ENCODE results near the gene SDC1.

The SDC1 gene

DNA sequence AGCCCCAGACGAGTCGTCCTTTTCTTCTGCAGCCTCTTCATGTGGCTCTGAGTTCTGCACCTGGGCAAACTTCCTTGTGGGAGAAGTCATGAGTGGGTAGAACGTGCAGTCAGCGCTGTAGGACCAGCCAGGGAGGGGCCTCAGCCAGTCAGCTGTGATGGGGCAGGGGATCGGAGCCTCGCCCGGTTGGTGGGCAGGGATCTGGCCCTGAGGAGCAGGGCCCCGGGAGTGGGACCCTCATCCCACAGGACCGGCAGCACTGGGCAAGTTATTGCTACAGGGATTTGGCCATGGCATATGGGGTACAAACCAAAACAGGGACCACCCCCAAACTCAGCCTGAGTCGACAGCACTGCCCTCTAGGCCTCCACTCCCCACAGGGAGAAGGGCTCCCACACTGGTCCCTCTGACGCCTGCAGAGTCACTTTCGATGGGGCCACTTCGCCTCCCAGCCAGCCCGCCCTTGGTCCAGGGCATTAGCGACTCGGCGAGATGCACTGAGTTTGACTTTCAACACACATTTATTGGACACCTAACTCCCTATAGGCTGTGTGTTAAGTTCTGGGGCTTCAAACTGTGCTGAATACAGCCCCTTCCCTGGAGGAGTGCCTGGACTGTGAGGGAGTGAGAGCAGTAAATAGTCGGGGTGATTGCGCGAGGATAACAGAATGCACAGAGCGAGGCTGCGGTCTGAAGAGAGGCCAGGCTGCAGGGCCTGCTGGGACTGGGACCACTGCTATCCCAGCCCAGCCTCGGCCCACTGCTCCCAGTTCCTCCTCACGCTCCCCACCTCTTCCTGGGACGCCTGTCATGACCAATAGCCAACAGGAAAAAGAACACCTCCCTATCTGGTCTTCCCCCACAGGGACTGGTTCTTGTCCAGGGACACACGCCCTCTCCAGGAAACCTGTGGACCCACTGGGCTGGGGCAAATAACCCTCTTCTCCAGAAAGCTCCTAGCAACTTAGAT lies 55.9 kb downstream of the SDC1 start:
- no peak for DNase-seq (ENCODE audit: extremely low spot score)
- TF ChIP-seq BHLHE40 (IDR thresholded peaks at IDR 0.05; ENCODE audit: borderline replicate concordance): no peak
- TF ChIP-seq ELF4 (IDR thresholded peaks at IDR 0.05): no peak
- TF ChIP-seq FOXA1 (IDR thresholded peaks at IDR 0.05): no peak
- no peak for TF ChIP-seq LEF1 (IDR thresholded peaks at IDR 0.05; ENCODE audit: borderline replicate concordance)
- no peak for TF ChIP-seq CTBP1 (IDR thresholded peaks at IDR 0.05; ENCODE audit: borderline replicate concordance)
- no peak for TF ChIP-seq ZNF384 (IDR thresholded peaks at IDR 0.05)
- TF ChIP-seq SUZ12 (IDR thresholded peaks at IDR 0.05): no peak
- TF ChIP-seq NFRKB (IDR thresholded peaks at IDR 0.05): no peak
- TF ChIP-seq L3MBTL2 (conservative IDR thresholded peaks at IDR 0.05): no peak
- no peak for TF ChIP-seq SP1 (IDR thresholded peaks at IDR 0.05)
- POLR2A ChIA-PET: no interaction called here
- CTCF ChIA-PET: no interaction called here

DNA sequence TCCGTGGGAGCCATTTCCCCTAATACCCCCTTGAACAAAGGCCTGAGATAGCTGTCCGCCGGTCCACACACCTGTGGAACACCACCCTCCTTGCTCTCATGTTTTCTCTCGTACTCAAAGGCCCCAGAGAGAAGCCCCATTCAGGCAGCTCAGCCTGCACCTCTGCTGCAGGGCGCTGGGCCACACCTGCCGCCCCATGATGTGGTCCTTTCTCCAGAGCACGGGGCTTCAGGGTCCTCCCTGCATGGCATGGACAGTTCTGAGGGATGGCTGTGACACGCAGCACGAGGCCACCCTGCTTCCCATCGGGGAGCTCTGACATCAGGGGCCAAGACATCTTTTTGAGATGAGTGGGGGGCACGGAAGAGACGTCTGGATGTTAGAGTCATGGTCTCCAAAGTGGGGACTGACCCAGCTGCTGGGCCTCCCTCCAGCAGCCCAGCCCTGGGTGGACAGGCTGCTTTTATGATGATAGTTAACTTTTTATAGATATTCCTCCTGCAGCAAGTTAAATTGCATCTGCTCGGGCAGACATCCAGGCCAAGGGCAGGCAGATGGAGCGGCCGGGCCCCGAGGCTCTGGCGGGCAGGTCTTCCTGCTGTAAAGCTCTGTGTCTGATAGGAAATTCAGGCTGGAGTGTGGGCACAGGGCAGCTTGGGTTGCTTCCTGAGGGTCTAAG lies 56.7 kb downstream of the SDC1 start:
- DNase-seq (ENCODE audit: extremely low spot score): no peak
- TF ChIP-seq FOXK2 (IDR thresholded peaks at IDR 0.05) (no peak), HDGF (IDR thresholded peaks at IDR 0.05; ENCODE audit: borderline replicate concordance) (no peak), ARNT (IDR thresholded peaks at IDR 0.05) (no peak), BHLHE40 (IDR thresholded peaks at IDR 0.05; ENCODE audit: borderline replicate concordance) (no peak), ZNF384 (IDR thresholded peaks at IDR 0.05) (no peak), NFRKB (IDR thresholded peaks at IDR 0.05) (no peak), FOXA1 (IDR thresholded peaks at IDR 0.05) (no peak), LEF1 (IDR thresholded peaks at IDR 0.05; ENCODE audit: borderline replicate concordance) (no peak), ELF4 (IDR thresholded peaks at IDR 0.05) (no peak), FOXM1 (IDR thresholded peaks at IDR 0.05; ENCODE audit: borderline replicate concordance) (no peak), SUZ12 (IDR thresholded peaks at IDR 0.05) (no peak)
- ChIA-PET CTCF (no interaction called here), POLR2A (no interaction called here)

DNA sequence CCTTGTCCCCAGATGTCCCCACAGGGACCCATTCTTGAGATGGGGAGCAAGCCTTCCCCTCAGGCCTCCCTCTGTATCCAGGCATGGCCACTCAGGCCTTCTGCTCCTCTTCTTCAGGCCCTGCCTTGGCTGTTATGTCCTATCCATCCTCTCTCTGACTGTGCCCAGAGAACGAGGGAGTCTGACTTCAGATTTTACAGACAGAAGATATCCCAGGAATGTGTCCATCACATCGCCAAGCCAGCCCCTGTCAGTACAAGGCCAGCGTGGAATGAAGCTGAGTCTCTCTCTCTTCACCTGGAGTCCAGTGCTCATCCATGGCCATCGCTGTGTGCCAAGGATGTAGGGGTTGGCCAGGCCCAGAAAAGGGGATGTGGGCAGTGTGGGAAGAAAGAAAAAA lies 57.6 kb downstream of the SDC1 start:
- no peak for DNase-seq (ENCODE audit: extremely low spot score)
- POLR2A ChIA-PET: no interaction called here
- CTCF ChIA-PET: no interaction called here
- no peak for TF ChIP-seq L3MBTL2 (conservative IDR thresholded peaks at IDR 0.05)
- TF ChIP-seq SUZ12 (IDR thresholded peaks at IDR 0.05): no peak
- no peak for TF ChIP-seq ARNT (IDR thresholded peaks at IDR 0.05)
- TF ChIP-seq BHLHE40 (IDR thresholded peaks at IDR 0.05; ENCODE audit: borderline replicate concordance): no peak

DNA sequence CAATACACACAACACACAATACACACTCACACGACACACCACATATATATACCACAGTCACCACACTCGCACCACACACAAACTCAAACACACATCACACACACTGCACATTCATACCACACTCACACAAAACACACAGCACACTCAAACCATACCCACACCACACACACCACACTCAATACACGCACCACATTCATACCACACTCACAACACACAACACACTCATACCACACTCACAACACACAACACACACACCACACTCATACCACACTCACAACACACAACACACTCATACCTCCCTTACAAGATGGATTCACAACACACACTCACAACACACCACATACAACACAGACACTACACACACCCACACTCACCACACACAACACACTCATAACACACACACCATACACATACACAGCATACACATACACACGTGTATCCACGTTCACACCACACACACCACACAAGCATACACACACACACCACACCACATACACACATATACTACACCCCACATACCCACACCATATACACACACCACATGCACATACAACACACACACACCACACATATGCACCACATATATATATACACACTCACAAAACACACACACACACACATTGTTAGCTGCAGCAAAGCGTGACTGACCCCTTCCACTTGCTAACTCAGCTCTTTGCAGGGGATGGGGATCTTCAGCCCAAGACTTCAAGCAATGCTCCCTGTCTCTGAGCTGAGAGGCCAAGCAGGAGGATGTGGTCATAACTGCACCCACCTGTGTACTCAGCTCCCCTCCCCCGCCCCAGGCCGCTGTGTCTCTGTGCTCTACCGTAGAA lies 59.0 kb downstream of the SDC1 start:
- ChIA-PET POLR2A (no interaction called here), CTCF (no interaction called here)
- DNase-seq (ENCODE audit: extremely low spot score): no peak
- no peak for TF ChIP-seq SP1 (IDR thresholded peaks at IDR 0.05)
- no peak for TF ChIP-seq FOXA1 (IDR thresholded peaks at IDR 0.05)
- TF ChIP-seq FOXK2 (IDR thresholded peaks at IDR 0.05): no peak
- no peak for TF ChIP-seq BHLHE40 (IDR thresholded peaks at IDR 0.05; ENCODE audit: borderline replicate concordance)

DNA sequence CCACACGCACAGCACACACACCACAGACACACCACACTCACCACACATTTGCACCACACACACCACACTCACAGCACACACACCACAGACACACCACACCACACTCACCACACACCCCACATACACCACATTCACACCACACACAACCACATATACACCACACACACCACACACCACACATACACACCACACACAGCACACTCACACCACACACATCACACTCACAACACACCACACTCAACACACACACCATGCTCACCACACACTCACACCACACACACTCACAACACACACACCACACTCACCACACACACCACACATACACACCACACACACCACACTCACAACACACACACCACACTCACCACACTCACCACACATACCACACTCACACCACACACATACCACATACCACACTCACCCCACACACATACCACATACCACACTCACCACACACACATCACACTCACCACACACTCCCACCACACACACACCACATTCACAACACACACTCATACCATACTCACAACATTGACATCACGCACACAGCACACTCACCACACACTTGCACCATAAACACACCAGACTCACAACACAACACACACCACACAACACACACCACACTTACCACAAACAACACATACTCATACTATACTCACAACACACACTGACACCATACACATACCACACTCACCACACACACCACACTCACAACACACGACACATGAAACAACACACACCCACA lies 60.0 kb downstream of the SDC1 start:
- ChIA-PET CTCF (no interaction called here), POLR2A (no interaction called here)
- no peak for TF ChIP-seq SUZ12 (IDR thresholded peaks at IDR 0.05)
- 0 out of 2 replicates have a peak, but pooled peaks have one; percentile 4 for TF ChIP-seq TARDBP (IDR thresholded peaks at IDR 0.05)
- TF ChIP-seq HDGF (IDR thresholded peaks at IDR 0.05; ENCODE audit: borderline replicate concordance): no peak
- no peak for DNase-seq (ENCODE audit: extremely low spot score)

DNA sequence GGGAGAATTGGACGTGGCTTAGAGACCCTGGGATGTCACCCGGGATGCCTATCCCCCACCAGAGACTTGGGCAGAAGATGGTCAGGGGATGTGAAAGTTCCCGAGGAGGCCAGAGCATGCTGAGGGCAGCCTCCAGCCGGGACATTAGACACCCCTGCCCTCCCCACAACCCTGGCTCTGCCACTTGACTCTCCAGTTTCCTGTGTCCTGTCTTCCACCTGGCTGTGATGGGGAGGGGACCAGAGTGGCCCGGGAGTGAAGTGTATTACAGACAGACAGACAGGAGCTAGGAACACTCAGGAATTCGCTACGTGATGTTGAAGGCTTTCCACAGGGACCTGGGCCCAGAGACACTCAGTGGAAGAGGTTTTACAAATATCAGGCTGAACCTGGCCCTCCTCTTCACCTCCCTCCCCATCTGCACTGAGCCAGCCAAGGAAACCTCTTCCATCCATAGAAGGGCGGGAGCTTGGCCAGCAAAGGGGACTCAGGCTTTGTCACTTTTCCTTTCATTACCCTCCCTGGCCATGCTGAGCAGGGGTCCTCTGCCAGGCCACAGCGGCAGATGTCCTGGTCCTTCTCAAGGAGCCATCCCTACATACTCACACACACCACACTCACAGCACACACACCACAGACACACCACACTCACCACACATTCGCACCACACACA lies 60.7 kb downstream of the SDC1 start:
- CTCF ChIA-PET: no interaction called here
- no peak for TF ChIP-seq FOXK2 (IDR thresholded peaks at IDR 0.05)
- no peak for TF ChIP-seq TARDBP (IDR thresholded peaks at IDR 0.05)
- TF ChIP-seq FOXM1 (IDR thresholded peaks at IDR 0.05; ENCODE audit: borderline replicate concordance): no peak
- TF ChIP-seq NFRKB (IDR thresholded peaks at IDR 0.05): no peak
- TF ChIP-seq FOXA1 (IDR thresholded peaks at IDR 0.05): no peak
- TF ChIP-seq BHLHE40 (IDR thresholded peaks at IDR 0.05; ENCODE audit: borderline replicate concordance): no peak
- TF ChIP-seq, protein P1, sequence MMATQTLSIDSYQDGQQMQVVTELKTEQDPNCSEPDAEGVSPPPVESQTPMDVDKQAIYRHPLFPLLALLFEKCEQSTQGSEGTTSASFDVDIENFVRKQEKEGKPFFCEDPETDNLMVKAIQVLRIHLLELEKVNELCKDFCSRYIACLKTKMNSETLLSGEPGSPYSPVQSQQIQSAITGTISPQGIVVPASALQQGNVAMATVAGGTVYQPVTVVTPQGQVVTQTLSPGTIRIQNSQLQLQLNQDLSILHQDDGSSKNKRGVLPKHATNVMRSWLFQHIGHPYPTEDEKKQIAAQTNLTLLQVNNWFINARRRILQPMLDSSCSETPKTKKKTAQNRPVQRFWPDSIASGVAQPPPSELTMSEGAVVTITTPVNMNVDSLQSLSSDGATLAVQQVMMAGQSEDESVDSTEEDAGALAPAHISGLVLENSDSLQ (IDR thresholded peaks at IDR 0.05): no peak
- TF ChIP-seq CTBP1 (IDR thresholded peaks at IDR 0.05; ENCODE audit: borderline replicate concordance): no peak
- TF ChIP-seq SP1 (IDR thresholded peaks at IDR 0.05): no peak
- no peak for TF ChIP-seq LEF1 (IDR thresholded peaks at IDR 0.05; ENCODE audit: borderline replicate concordance)
- no peak for TF ChIP-seq ZNF384 (IDR thresholded peaks at IDR 0.05)
- TF ChIP-seq ARNT (IDR thresholded peaks at IDR 0.05): no peak
- TF ChIP-seq ELF4 (IDR thresholded peaks at IDR 0.05): no peak
- no peak for TF ChIP-seq SUZ12 (IDR thresholded peaks at IDR 0.05)
- TF ChIP-seq HDGF (IDR thresholded peaks at IDR 0.05; ENCODE audit: borderline replicate concordance): no peak
- POLR2A ChIA-PET: no interaction called here
- no peak for DNase-seq (ENCODE audit: extremely low spot score)

Measured in HEK293T (cell line).